Measurements from ENCODE around the gene PRR36.

- no peak for TF ChIP-seq CTCF (IDR thresholded peaks at IDR 0.05)
- TF ChIP-seq POLR2A (IDR thresholded peaks at IDR 0.05) = no peak
Measured at GRCh38 chr19:7874897-7875273, 695 bp upstream of the PRR36 start.
